ENCODE results near the gene CCDC126. TPM values are rescaled to one million over a fixed set of nuclear protein-coding genes. Genes with fewer than 3 reads are reported as not detected.
A peak's percentile ranks its signal among the peaks of the same experiment; 100 is the strongest.
"Not testable (repeated sequence)": the region's sequence is repeated elsewhere in the genome, so short reads cannot be mapped to it uniquely, and the experiment has no call there.

CCDC126 gene, protein sequence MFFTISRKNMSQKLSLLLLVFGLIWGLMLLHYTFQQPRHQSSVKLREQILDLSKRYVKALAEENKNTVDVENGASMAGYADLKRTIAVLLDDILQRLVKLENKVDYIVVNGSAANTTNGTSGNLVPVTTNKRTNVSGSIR
- 1 to 10 TPM; 6.5 to 7.5 TPM for total RNA-seq
- 6.7 to 13.3 reads per million in 2 donors for total RNA-seq

DNA sequence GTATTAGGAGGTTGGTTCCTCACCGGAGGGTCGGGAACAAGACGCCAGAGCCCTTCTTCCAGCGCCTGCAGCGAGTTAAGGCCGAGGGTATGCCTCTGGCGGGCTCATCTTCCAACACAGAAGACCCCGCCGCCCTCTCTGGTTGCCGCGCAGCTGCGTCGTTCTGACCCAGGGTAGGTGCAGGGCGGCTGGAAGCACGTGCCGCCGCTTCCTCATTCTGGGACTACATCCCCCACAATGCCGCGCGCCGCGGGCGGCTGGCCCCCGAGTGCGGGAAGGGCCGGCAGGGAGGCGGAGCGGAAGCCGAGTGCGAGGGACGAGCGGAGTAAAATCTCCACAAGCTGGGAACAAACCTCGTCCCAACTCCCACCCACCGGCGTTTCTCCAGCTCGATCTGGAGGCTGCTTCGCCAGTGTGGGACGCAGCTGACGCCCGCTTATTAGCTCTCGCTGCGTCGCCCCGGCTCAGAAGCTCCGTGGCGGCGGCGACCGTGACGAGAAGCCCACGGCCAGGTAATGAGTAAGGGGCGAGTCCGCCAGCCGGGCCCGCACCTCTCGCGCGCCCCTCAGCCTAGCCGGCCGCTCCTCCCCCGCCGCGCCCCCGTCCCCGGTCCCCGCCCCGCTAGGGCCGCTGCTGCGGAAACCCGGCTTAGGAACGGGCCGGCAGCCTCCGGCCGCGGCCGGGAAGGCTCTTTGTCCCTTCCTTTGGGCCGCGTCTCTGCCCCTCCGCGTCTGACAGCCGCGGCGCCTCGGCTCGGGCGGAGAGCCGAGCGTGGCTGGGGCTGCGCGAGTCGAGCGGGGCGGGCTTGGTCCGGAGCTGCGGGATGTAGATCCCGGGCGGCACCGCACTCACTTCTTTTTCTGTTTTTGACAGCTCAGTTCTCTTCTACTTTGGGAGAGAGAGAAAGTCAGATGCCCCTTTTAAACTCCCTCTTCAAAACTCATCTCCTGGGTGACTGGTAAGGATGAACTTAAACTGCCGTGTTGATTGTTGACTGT, at the start of gene CCDC126:
Gene CCDC126 (plus strand): TSS at position 289 of the 998 bp plus-strand sequence. CDS start 13,934 bp downstream, outside the sequence.
- H3K27me3 Mint-ChIP-seq = no peaks in the 10 kb centered on the region
- H3K9me3 ChIP-seq (ENCODE audit: control insufficient read depth, low read length, poor library complexity, severe bottlenecking) = no peaks in the 10 kb centered on the region
- H3K36me3 Mint-ChIP-seq (ENCODE audit: low read depth) = peaks cover 3% of the 10 kb centered on the region
- ATAC-seq = peak; percentile 96
- H3K4me3 Mint-ChIP-seq = peak within 1 kb of the TSS; percentile 95
- peaks cover 31% of the 10 kb centered on the region for H3K4me1 Mint-ChIP-seq
- DNase-seq = peak; percentile 69 to 78 (median 71)
- peak within 1 kb of the TSS; percentile 74 for H3K27ac Mint-ChIP-seq

- Mint-ChIP-seq H3K27me3 (no peaks in the 10 kb centered on the region), H3K4me1 (peaks cover 6% of the 10 kb centered on the region), H3K4me3 (no peak overlapping the region), H3K27ac (no peak overlapping the region), H3K36me3 (ENCODE audit: low read depth) (peaks cover 2% of the 10 kb centered on the region)
- H3K9me3 ChIP-seq (ENCODE audit: control insufficient read depth, low read length, poor library complexity, severe bottlenecking) = no peaks in the 10 kb centered on the region
- ATAC-seq (no peak), DNase-seq (no peak)
Observed at GRCh38 chr7:23547662-23548061, 49.5 kb upstream of the CCDC126 start.

GRCh38 chr7:23558303-23558702, 38.9 kb upstream of the CCDC126 start:
- peaks cover 19% of the 10 kb centered on the region for H3K27me3 Mint-ChIP-seq
- H3K9me3 ChIP-seq (ENCODE audit: control insufficient read depth, low read length, poor library complexity, severe bottlenecking) = no peaks in the 10 kb centered on the region
- ATAC-seq (no peak), DNase-seq (no peak)
- no peak overlapping the region for H3K4me3 Mint-ChIP-seq
- no peaks in the 10 kb centered on the region for H3K4me1 Mint-ChIP-seq
- peaks cover 5% of the 10 kb centered on the region for H3K36me3 Mint-ChIP-seq (ENCODE audit: low read depth)
- no peak overlapping the region for H3K27ac Mint-ChIP-seq

- ATAC-seq (peak; percentile 65), DNase-seq (peak; percentile 28 to 37 (median 36))
- Mint-ChIP-seq H3K4me1 (peaks cover 2% of the 10 kb centered on the region), H3K27me3 (peaks cover 43% of the 10 kb centered on the region), H3K27ac (no peak overlapping the region), H3K36me3 (ENCODE audit: low read depth) (peaks cover 2% of the 10 kb centered on the region), H3K4me3 (no peak overlapping the region)
- H3K9me3 ChIP-seq (ENCODE audit: control insufficient read depth, low read length, poor library complexity, severe bottlenecking) = no peaks in the 10 kb centered on the region
Observed at GRCh38 chr7:23570592-23571200, 26.5 kb upstream of the CCDC126 start.

DNA sequence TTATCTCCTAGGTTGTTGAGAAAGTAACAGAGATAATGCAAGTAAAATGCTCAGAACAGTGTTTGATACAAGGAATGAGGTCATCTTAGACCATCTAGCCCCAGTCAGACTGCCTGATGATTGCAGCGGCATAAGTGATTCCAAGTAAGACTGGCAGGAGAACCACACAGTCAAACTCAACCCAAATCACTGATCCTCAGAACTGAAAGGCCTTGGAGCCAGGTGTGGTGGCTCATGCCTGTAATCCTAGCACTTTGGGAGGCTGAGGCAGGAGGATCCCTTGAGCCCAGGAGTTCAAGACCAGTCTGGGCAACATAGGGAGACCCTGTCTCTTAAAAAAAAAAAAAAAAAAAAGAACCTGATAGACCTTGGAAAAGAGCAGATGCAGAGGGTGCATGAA, 15.2 kb upstream of the CCDC126 start:
- H3K27ac Mint-ChIP-seq; H3K4me1 Mint-ChIP-seq; DNase-seq; H3K36me3 Mint-ChIP-seq (ENCODE audit: low read depth); H3K4me3 Mint-ChIP-seq; H3K9me3 ChIP-seq (ENCODE audit: control insufficient read depth, low read length, poor library complexity, severe bottlenecking); H3K27me3 Mint-ChIP-seq; ATAC-seq: not testable (repeated sequence)

GRCh38 chr7:23585304-23585703, 11.9 kb upstream of the CCDC126 start:
- H3K4me1 Mint-ChIP-seq; DNase-seq; H3K36me3 Mint-ChIP-seq (ENCODE audit: low read depth); H3K4me3 Mint-ChIP-seq; H3K27me3 Mint-ChIP-seq; H3K27ac Mint-ChIP-seq; ATAC-seq; H3K9me3 ChIP-seq (ENCODE audit: control insufficient read depth, low read length, poor library complexity, severe bottlenecking): not testable (repeated sequence)

- DNase-seq = no peak
- Mint-ChIP-seq H3K4me1 (no peaks in the 10 kb centered on the region), H3K27ac (no peak overlapping the region), H3K27me3 (no peaks in the 10 kb centered on the region), H3K4me3 (no peak overlapping the region), H3K36me3 (ENCODE audit: low read depth) (no peaks in the 10 kb centered on the region)
- H3K9me3 ChIP-seq (ENCODE audit: control insufficient read depth, low read length, poor library complexity, severe bottlenecking) = no peaks in the 10 kb centered on the region
- no peak for ATAC-seq
Observed at GRCh38 chr7:23586159-23586558, 11.0 kb upstream of the CCDC126 start.

DNA sequence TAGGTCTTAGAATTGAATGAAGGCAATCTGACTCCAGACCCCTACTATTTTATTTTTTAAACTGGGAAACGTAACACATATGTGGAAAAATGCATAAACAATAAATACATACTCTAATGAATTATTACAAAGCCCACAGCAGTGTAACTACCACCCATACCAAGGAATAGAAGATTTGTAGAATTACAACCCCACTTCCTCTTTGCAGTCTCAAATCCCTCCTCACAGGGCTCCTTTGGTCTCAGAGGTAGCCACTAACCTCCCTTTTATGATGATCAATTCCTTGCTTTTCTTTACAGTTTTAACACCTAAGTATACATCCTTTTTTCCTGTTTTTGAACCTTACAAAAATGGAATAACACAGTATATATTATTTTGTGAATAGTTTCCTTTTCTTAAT, 6.7 kb upstream of the CCDC126 start:
- H3K36me3 Mint-ChIP-seq (ENCODE audit: low read depth) = no peaks in the 10 kb centered on the region
- H3K27ac Mint-ChIP-seq = no peak overlapping the region
- ATAC-seq (no peak), DNase-seq (no peak)
- no peak overlapping the region for H3K4me3 Mint-ChIP-seq
- no peaks in the 10 kb centered on the region for H3K27me3 Mint-ChIP-seq
- H3K9me3 ChIP-seq (ENCODE audit: control insufficient read depth, low read length, poor library complexity, severe bottlenecking) = no peaks in the 10 kb centered on the region
- no peaks in the 10 kb centered on the region for H3K4me1 Mint-ChIP-seq

GRCh38 chr7:23593706-23594105, 3.5 kb upstream of the CCDC126 start:
- H3K9me3 ChIP-seq (ENCODE audit: control insufficient read depth, low read length, poor library complexity, severe bottlenecking) = no peaks in the 10 kb centered on the region
- no peak overlapping the region for H3K4me3 Mint-ChIP-seq
- no peak overlapping the region for H3K27ac Mint-ChIP-seq
- H3K27me3 Mint-ChIP-seq = no peaks in the 10 kb centered on the region
- H3K4me1 Mint-ChIP-seq = peaks cover 13% of the 10 kb centered on the region
- ATAC-seq (no peak), DNase-seq (no peak)
- H3K36me3 Mint-ChIP-seq (ENCODE audit: low read depth) = peaks cover 3% of the 10 kb centered on the region

- Mint-ChIP-seq H3K4me1 (peaks cover 22% of the 10 kb centered on the region), H3K4me3 (no peak overlapping the region), H3K27me3 (no peaks in the 10 kb centered on the region), H3K27ac (no peak overlapping the region), H3K36me3 (ENCODE audit: low read depth) (peaks cover 3% of the 10 kb centered on the region)
- H3K9me3 ChIP-seq (ENCODE audit: control insufficient read depth, low read length, poor library complexity, severe bottlenecking) = no peaks in the 10 kb centered on the region
- ATAC-seq (peak; percentile 10), DNase-seq (no peak)
Observed at GRCh38 chr7:23594879-23595604, 2.1 kb upstream of the CCDC126 start.

- H3K27ac Mint-ChIP-seq = peak overlapping the region; percentile 74
- H3K27me3 Mint-ChIP-seq = no peaks in the 10 kb centered on the region
- DNase-seq (no peak), ATAC-seq (no peak)
- H3K36me3 Mint-ChIP-seq (ENCODE audit: low read depth) = peaks cover 3% of the 10 kb centered on the region
- no peaks in the 10 kb centered on the region for H3K9me3 ChIP-seq (ENCODE audit: control insufficient read depth, low read length, poor library complexity, severe bottlenecking)
- H3K4me3 Mint-ChIP-seq = peak overlapping the region; percentile 95
- peaks cover 35% of the 10 kb centered on the region for H3K4me1 Mint-ChIP-seq
Observed at GRCh38 chr7:23598296-23598695, 1.1 kb downstream of the CCDC126 start.

- H3K4me3 Mint-ChIP-seq = no peak overlapping the region
- peaks cover 38% of the 10 kb centered on the region for H3K4me1 Mint-ChIP-seq
- H3K27me3 Mint-ChIP-seq = no peaks in the 10 kb centered on the region
Observed at GRCh38 chr7:23600236-23600635, 3.1 kb downstream of the CCDC126 start.

More at GRCh38 chr7:23600236-23600635, 3.1 kb downstream of the CCDC126 start:
- ATAC-seq (no peak), DNase-seq (no peak)
- peaks cover 7% of the 10 kb centered on the region for H3K36me3 Mint-ChIP-seq (ENCODE audit: low read depth)
- H3K27ac Mint-ChIP-seq = no peak overlapping the region
- no peaks in the 10 kb centered on the region for H3K9me3 ChIP-seq (ENCODE audit: control insufficient read depth, low read length, poor library complexity, severe bottlenecking)
